HG03571 (cell line): Measurements from ENCODE around the gene MAP3K3.
A peak's percentile ranks its signal among the peaks of the same experiment; 100 is the strongest.

ENCODE experiments used
- ATAC-seq: cut with Tn5 transposase; IDR thresholded peaks from one replicate; pipeline ENCODE4 v1.9.1; 2021; ENCODE audit not compliant: unreplicated experiment

The MAP3K3 gene

DNA sequence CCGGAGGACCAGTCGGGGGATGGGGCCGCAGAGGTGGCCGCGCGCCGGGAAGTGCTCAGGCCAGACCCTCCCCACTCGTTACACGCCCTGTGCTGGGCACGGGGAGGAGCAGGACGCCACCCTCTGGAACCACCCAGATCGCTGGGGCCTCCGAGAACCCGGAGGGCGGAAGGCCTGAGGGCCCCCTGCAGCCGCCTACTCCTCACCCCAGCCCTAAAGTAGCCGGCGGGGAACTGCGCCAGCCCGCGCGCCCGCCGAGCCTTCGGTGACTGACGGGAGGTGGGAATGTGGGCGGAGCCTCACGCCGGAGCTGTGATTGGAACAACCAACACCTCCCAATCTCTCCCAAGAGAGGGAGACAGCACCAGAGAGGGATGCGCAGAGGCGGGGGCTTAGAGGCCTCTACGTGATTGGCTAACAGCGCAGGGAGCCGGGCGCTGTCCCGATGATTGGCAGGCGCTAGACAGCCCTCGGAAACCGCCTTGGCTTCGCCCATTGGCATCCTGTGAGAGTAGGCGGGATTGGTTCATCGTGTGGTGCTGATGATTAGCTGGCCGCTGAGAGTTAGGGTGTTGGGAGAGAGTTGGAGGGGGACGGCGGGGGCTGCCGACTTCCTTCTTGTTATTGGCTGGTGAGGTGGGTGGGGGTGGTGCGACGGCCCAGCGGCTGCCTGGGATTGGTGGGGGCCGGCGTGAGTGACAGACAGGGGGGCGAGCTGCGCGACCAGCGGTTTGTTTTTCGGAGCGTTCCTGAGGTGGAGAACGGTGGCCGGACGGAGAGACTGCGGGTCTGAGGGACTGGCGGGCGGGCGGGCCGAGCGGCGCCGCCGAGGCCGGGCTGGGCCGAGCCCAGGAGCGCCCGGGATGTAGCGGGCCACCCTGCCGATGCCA, at the start of gene MAP3K3:
TSS of gene MAP3K3 (plus strand) at position 734 of the 890 bp plus-strand sequence. CDS start 343 bp downstream, outside the sequence.
- ATAC-seq, result peak; percentile 94

- ATAC-seq, result no peak
Measured at GRCh38 chr17:63573634-63574033, 48.6 kb upstream of the MAP3K3 start.

DNA sequence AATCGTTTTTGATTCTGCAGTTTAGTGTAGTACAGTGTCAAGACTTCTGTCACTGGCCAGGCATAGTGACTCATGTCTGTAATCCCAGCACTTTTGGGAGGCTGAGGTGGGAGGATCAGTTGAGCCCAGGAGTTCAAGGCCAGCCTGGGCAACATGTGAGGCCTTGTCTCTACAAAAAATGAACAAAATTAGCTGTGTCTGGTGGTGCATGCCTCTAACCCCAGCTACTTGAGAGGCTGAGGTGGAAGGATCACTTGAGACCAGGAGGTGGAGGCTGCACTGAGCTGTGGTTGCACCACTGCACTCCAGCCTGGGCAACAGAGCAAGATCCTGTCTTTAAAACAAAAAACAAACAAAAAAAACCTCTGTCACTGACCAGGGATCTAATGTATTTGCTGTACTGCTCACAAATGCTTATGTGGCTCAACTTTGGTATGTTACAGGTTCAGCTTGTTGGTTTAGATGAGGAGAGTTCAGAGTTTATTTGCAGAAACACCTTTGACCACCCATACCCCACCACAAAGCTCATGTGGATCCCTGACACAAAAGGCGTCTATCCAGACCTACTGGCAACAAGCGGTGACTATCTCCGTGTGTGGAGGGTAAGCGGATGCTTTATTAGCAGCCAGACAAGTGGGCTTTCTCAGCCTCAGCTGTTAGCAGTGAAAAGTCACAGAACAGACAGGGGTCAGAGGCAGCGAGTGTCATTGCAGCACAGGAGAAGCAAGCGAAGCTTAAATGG, 44.0 kb upstream of the MAP3K3 start:
- ATAC-seq, result no peak

DNA sequence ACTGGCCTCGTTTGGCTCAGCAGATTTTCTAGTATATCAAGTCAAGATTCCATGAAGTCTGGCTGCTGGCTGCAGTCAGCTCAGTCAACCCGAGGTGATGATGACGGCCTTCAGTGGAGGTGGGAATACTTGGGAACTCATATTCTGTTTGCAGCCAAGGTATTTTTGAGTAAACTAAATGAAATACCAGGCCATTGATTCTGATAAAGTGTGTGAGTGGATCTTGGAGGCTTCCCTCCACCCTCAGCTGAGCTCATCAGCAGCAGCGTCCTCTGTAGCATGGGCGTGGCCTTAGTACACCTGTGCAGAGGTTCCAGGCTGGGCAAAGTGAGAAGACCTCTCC, 43.5 kb upstream of the MAP3K3 start:
- no peak for ATAC-seq

DNA sequence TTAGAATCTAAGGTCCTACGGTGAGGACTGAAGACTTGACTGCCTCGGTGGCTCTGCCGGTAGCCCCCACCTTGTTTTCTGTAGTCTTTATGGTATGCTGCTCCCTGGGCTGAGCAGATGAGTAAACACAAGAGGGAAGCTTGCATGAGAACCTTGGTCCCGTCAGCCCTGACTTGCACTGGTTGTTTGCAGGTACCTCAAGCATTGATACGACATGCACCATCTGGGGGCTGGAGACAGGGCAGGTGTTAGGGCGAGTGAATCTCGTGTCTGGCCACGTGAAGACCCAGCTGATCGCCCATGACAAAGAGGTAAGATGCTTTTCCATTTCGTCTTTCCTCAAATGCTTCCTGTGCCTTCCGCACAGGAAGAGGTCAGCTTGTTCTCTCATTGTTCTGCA, 42.6 kb upstream of the MAP3K3 start:
- ATAC-seq, result no peak

DNA sequence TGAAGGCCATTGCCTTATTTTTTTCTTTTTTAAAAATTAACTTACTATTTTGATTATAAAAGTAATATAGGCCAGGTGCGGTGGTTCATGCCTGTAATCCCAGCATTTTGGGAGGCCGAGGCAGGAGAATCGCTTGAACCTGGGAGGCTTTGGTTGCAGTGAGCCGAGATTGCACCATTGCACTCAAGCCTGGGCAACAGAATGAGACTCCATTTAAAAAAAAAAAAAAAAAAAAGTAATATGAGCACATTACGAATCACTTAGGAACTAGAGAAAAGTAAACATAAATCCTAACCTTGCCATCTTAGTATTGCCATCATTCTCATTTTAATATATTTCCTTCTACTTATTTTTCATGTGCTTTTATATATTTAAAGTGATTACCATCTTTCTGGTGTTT, 34.4 kb upstream of the MAP3K3 start:
- ATAC-seq, result no peak

DNA sequence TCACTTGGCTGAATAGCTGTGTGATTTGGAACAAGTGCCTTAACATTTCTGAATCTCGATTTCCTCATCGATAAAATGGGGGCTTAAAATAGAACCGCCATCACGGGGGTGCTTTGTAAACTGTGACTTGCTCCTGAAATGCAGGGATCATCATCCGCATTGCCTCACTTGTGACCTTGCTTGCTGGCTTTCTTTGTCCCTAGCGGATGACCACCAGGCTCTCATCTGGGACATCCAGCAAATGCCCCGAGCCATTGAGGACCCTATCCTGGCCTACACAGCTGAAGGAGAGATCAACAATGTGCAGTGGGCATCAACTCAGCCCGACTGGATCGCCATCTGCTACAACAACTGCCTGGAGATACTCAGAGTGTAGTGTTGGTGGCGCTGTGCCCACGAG, 33.4 kb upstream of the MAP3K3 start:
- ATAC-seq, result no peak

- no peak for ATAC-seq
Measured at GRCh38 chr17:63589646-63590045, 32.6 kb upstream of the MAP3K3 start.

DNA sequence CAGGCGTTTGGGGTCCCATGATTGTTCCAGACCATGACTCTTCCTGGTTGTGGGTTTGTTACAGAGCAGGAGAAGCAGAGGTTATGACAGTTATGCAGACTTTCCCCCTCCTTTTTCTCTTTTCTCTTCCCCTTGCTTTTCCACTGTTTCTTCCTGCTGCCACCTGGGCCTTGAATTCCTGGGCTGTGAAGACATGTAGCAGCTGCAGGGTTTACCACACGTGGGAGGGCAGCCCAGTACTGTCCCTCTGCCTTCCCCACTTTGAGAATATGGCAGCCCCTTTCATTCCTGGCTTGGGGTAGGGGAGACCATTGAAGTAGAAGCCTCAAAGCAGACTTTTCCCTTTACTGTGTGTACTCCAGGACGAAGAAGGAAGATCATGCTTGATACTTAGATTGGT, 29.4 kb upstream of the MAP3K3 start:
- ATAC-seq, result no peak

GRCh38 chr17:63595132-63595531, 27.1 kb upstream of the MAP3K3 start:
- ATAC-seq, result no peak

DNA sequence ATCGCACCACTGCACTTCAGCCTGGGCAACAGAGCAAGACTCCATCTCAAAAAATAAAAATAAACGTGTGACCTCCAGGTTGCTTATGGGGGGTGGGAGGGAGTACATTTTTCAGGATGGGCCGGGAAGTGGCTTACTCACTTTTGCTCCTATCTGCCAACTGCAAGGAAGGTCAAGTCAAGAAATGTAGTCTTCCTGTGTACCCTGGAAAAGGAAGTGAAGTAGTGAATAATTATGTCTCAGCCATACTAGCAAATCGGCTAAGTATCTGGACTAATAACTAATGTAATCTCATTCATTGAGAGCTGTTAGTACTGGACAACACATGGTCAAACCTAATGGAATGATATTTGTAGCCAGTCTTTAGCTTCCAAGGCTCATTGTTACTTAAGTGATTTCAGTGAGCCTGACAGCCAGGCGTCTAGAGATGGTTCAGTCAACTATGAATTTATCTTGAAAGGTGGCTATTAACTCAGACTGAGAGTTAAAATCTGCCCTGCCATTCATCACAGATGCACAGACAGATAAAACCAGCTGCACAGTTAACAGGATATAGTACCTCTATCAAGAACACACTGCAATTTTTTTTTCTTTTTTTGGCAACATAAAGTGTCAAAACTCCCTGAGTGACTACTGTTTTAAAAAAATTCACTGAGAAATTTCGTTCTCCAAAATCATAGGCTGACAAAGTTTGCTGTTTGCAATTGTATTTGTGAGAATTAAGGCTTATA, 25.2 kb upstream of the MAP3K3 start:
- no peak for ATAC-seq

DNA sequence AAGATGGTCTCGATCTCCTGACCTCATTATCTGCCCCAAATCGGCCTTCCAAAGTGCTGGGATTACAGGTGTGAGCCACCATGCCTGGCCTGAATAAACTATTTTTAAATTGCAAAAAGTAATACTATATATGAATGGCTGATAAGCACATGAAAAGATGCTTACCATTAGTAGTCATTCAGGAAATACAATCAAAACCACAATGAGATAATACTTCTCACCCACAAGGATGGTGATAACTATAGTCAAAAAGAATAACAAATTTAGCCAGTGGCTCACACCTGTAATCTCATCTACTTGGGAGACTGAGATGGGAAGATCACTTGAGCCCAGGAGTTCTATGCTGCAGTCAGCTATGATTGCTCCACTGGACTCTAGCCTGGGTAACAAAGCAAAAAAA, 23.9 kb upstream of the MAP3K3 start:
- ATAC-seq, result no peak

GRCh38 chr17:63600569-63601438, 21.4 kb upstream of the MAP3K3 start, which contains the start of gene TACO1:
Gene TACO1 (plus strand): TSS chr17:63600895. CDS start chr17:63601084, 189 bp downstream.
- ATAC-seq, result peak; percentile 94

- no peak for ATAC-seq
Measured at GRCh38 chr17:63601439-63602371, 20.5 kb upstream of the MAP3K3 start.

GRCh38 chr17:63609816-63610573, 12.2 kb upstream of the MAP3K3 start:
- no peak for ATAC-seq

GRCh38 chr17:63610854-63611253, 11.4 kb upstream of the MAP3K3 start:
- ATAC-seq, result no peak

DNA sequence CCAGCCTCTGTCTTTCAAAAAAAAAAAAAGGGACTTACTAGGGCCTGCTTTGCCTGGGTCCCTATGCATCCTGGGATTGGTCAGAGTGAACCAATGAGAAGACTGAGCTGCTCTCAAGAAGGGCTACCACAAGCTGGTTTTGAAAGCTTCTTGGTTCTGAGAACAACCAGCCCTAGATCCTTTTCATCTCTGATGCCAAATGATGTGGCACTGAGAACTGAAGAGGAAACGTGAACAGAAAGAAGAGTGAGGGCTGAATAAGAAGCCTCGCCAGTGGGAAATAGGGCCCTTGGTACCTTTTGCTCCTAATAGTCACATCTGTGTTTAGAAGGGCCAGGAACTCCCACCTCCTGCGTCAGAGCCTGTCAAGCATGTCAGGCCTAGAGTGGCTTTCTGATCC, 10.9 kb upstream of the MAP3K3 start:
- ATAC-seq, result no peak

GRCh38 chr17:63613663-63614062, 8.6 kb upstream of the MAP3K3 start:
- no peak for ATAC-seq

DNA sequence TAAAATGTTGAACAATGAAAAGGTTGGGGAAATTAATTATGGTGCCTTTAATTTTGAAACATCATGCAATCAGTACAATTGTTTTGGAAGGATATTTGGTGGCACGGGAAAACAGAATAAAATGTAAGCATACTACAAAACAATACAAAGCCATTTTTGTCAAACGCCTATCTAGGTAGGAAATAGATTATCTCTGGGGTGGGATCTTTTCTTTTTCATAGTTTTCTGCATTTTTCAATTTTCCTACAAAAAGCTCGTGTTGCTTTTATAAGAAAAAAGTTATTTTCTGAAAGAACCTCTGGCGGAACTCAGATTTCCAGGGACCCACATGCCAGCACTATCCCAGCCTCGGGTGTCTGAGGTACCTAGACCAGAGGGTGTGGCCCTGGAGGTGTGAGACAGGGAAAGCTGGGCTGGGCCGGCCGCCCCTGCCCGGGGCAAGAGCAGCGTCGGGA, 961 bp upstream of the MAP3K3 start:
- no peak for ATAC-seq
